Adrenal gland (tissue), 12 donors: ENCODE data around the gene SRA1. TPM values are rescaled to one million over a fixed set of nuclear protein-coding genes. Genes with fewer than 3 reads are reported as not detected.
A peak's percentile ranks its signal among the peaks of the same experiment; 100 is the strongest.

Experiments
- DNase-seq, 7 donors: peaks; one replicate each; pipeline ENCODE4 v3.0.0-alpha.2; 2019 to 2020
- H3K27ac ChIP-seq, 5 donors: fragments of 200-600 bp; sonication (generic) in 4 of 5; 1 replicate in 3 of 5; 2 replicates in 2 of 5; pipeline versions ENCODE4 v1.5.1 to v1.8.0; 2016 to 2020; ENCODE audit warnings: mild to moderate bottlenecking in 1 of 5
- H3K27me3 ChIP-seq: fragments of 200-600 bp; 2 replicates; pipeline ENCODE4 v1.8.0; 2021
- H3K36me3 ChIP-seq, 2 donors: fragments of 200-600 bp; replicated peaks in 1 of 2; 1 replicate in 1 of 2; 2 replicates in 1 of 2; pipeline versions ENCODE4 v1.5.1 to v1.8.0; 2018 to 2022
- H3K4me1 ChIP-seq, 2 donors: fragments of 200-600 bp; replicated peaks in 1 of 2; 1 replicate in 1 of 2; 2 replicates in 1 of 2; pipeline versions ENCODE4 v1.5.1 to v1.8.0; 2018 to 2021
- H3K4me3 ChIP-seq, 4 donors: fragments of 200-600 bp; sonication (generic) in 3 of 4; one replicate each; pipeline ENCODE4 v1.5.1; 2016 to 2018
- H3K9me3 ChIP-seq, 3 donors: fragments of 200-600 bp; sonication (generic) in 1 of 3; replicated peaks in 1 of 3; 1 replicate in 2 of 3; 2 replicates in 1 of 3; pipeline versions ENCODE4 v1.5.1 to v1.8.0; 2016 to 2021
- CTCF ChIP-seq, 6 experiments: fragments of 450-650 bp in 4 of 6; fragments of 200-600 bp in 2 of 6; sonication (generic) in 1 of 6; IDR thresholded peaks; 1 replicate in 5 of 6; 2 replicates in 1 of 6; pipeline versions ENCODE4 v1.5.1 to v1.8.0; 2016 to 2021; ENCODE audit warnings: antibody characterized with exemption in 6 of 6, mild to moderate bottlenecking in 2 of 6, moderate library complexity in 1 of 6
- POLR2A ChIP-seq, 2 donors: fragments of 450-650 bp; IDR thresholded peaks; one replicate each; pipeline ENCODE4 v1.6.1; 2017; ENCODE audit warnings: antibody characterized with exemption in 2 of 2, mild to moderate bottlenecking in 2 of 2, moderate library complexity in 1 of 2
- whole genome bisulfite sequencing, 4 donors: extraction: QIAGEN DNeasy Blood & Tissue Kit in 2 of 4; methylation state at CpG; one replicate each; pipeline versions ENCODE4 v1.1.5 to v1.1.7; 2013 to 2017; 5-methylcytosine and 5-hydroxymethylcytosine counted together
- intact Hi-C, 2 donors: fragments of 100-400 bp; cut with DNase I; formaldehyde crosslinking; loops; one replicate each; pipeline versions ENCODE4 v1.14.1 to v1.15.0; 2022 to 2023
- polyA plus RNA-seq, 3 donors: library from polyadenylated mRNA; stranded (reverse); fragments of 200-250 nt in 2 of 3; fragments of 350-450 nt in 1 of 3; fragmentation: Illumina TruSeq in 1 of 3; extraction: RNeasy Lipid Tissue Mini Kit (QIAGEN cat#74804) in 1 of 3; gene quantifications; one replicate each; pipeline ENCODE4 v1.2.3, GENCODE V29; 2013 to 2014
- total RNA-seq, 9 donors: library from RNA; depleted of rRNA in 4 of 9; stranded (reverse); fragments of >200 nt in 4 of 9; fragments of 120-200 nt in 1 of 9; fragmentation: NEBNext Ultra II Directional in 1 of 9; extraction: Animal tissue kit (Norgen Biotek cat#: 25700) in 1 of 9; gene quantifications; one replicate each; pipeline versions ENCODE4 v1.1.0 to v1.2.4, GENCODE V29; 2013 to 2023
- donor health status: healthy with polysubstance abuse.
- donor health status: Bipolar disorder and iron deficiency.
- donor health status: DM: yes; HTN: yes; CAD: no.
- donor health status: DM: no; HTN: no; CAD: no.
- donor health status: DM: no; HTN: no; CAD: no.
- donor health status: DM: yes; HTN: yes; CAD: no.

SRA1 gene
- total and polyA plus RNA-seq, 12 donors = 31.3 to 156 (median 57.1) TPM

GRCh38 chr5:140546851-140547507 lies 10.3 kb downstream of the SRA1 start:
- WGBS, 4 donors = 32 to 51% (median 37%) methylated on average over 9 to 13 of the region's 13 CpGs

GRCh38 chr5:140545606-140546005 lies 11.7 kb downstream of the SRA1 start:
- 93 to 99% (median 98%) methylated on average over 10 of the region's 10 CpGs for WGBS, 4 donors
- intact Hi-C loops = loop anchor here in 1 of 2 donors (10.0 kb wide), 1 partner anchor 149 kb away; the partner anchor contains the start of genes HARS1 and HARS2
- Histone ChIP-seq H3K4me3 (no peak overlapping the region), H3K27me3 (no peaks in the 10 kb centered on the region), H3K27ac (peak overlapping the region in 2 of 5 donors; percentile 99), H3K36me3 (peaks cover 0 to 58% of the 10 kb centered on the region in 2 donors), H3K9me3 (no peaks in the 10 kb centered on the region), H3K4me1 (peaks cover 31 to 41% of the 10 kb centered on the region in 2 donors)
- DNase-seq = no peak
- TF ChIP-seq POLR2A (IDR thresholded peaks at IDR 0.05) (no peak), CTCF (IDR thresholded peaks at IDR 0.05) (no peak)

More at GRCh38 chr5:140546851-140547507, 10.3 kb downstream of the SRA1 start:
- intact Hi-C loops = loop anchor here in 1 of 2 donors (10.0 kb wide), 1 partner anchor 148 kb away; the partner anchor contains the start of genes HARS1 and HARS2
- Histone ChIP-seq H3K9me3 (no peaks in the 10 kb centered on the region), H3K27me3 (no peaks in the 10 kb centered on the region), H3K27ac (peak overlapping the region; percentile 85 to 99 (median 99)), H3K4me1 (peaks cover 31 to 41% of the 10 kb centered on the region in 2 donors), H3K4me3 (no peak overlapping the region), H3K36me3 (peaks cover 0 to 58% of the 10 kb centered on the region in 2 donors)
- TF ChIP-seq POLR2A (IDR thresholded peaks at IDR 0.05) = no peak
- TF ChIP-seq CTCF (IDR thresholded peaks at IDR 0.05) = no peak
- peak in 6 of 7 donors; percentile 63 to 78 (median 74) for DNase-seq

GRCh38 chr5:140544986-140545385 lies 12.3 kb downstream of the SRA1 start:
- 92 to 99% (median 96%) methylated on average over 7 of the region's 7 CpGs for WGBS, 4 donors
- Histone ChIP-seq H3K9me3 (no peaks in the 10 kb centered on the region), H3K27ac (no peak overlapping the region), H3K4me3 (no peak overlapping the region), H3K4me1 (peaks cover 31 to 38% of the 10 kb centered on the region in 2 donors), H3K27me3 (no peaks in the 10 kb centered on the region), H3K36me3 (peaks cover 0 to 58% of the 10 kb centered on the region in 2 donors)
- TF ChIP-seq CTCF (IDR thresholded peaks at IDR 0.05) (no peak), POLR2A (IDR thresholded peaks at IDR 0.05) (no peak)
- no peak for DNase-seq
- intact Hi-C loops = loop anchor here in 1 of 2 donors (10.0 kb wide), 1 partner anchor 150 kb away; the partner anchor contains the start of genes HARS1 and HARS2

GRCh38 chr5:140542972-140543371 lies 14.3 kb downstream of the SRA1 start:
- no peak for TF ChIP-seq POLR2A (IDR thresholded peaks at IDR 0.05)
- no peak for TF ChIP-seq CTCF (IDR thresholded peaks at IDR 0.05)
- Histone ChIP-seq H3K36me3 (peaks cover 0 to 71% of the 10 kb centered on the region in 2 donors), H3K4me3 (no peak overlapping the region), H3K27ac (no peak overlapping the region), H3K27me3 (no peaks in the 10 kb centered on the region), H3K4me1 (peaks cover 12 to 18% of the 10 kb centered on the region in 2 donors), H3K9me3 (no peaks in the 10 kb centered on the region)
- no peak for DNase-seq
- intact Hi-C loops = loop anchor here in 1 of 2 donors (10.0 kb wide), 1 partner anchor 152 kb away; the partner anchor contains the start of genes HARS1 and HARS2
- 94 to 96% (median 96%) methylated on average over 5 of the region's 5 CpGs for WGBS, 4 donors
